Nephron progenitor cell (in vitro differentiated cells): Measurements from ENCODE around the gene MAN2A1.
A peak's percentile ranks its signal among the peaks of the same experiment; 100 is the strongest.

Experiments used
- DNase-seq: peaks from one replicate; pipeline ENCODE4 v3.0.0; 2021
- H3K27ac Mint-ChIP-seq: 2 replicates; pipeline ENCODE4 v1.8.0; 2021; ENCODE audit warnings: mild to moderate bottlenecking, moderate library complexity, mixed read lengths
- H3K27me3 Mint-ChIP-seq: 2 replicates; pipeline ENCODE4 v1.8.0; 2021; ENCODE audit warnings: mild to moderate bottlenecking, low read depth, mixed read lengths; ENCODE audit not compliant: poor library complexity
- H3K36me3 Mint-ChIP-seq: 2 replicates; pipeline ENCODE4 v1.8.0; 2021; ENCODE audit warnings: low read depth, mixed read lengths
- H3K4me1 Mint-ChIP-seq: 2 replicates; pipeline ENCODE4 v1.8.0; 2021; ENCODE audit warnings: mixed read lengths
- H3K4me3 Mint-ChIP-seq: 2 replicates; pipeline ENCODE4 v1.8.0; 2021; ENCODE audit warnings: mild to moderate bottlenecking, moderate library complexity, mixed read lengths
- H3K9me3 Mint-ChIP-seq: 2 replicates; pipeline ENCODE4 v1.8.0; 2021; ENCODE audit warnings: mild to moderate bottlenecking, moderate library complexity, mixed read lengths
- TF ChIP-seq, protein P1 (sequence below): fragments of 200-600 bp; sonication (generic); IDR thresholded peaks from 2 replicates; pipeline ENCODE4 v1.5.0; 2021; ENCODE audit warnings: antibody characterized with exemption

The MAN2A1 gene

DNA sequence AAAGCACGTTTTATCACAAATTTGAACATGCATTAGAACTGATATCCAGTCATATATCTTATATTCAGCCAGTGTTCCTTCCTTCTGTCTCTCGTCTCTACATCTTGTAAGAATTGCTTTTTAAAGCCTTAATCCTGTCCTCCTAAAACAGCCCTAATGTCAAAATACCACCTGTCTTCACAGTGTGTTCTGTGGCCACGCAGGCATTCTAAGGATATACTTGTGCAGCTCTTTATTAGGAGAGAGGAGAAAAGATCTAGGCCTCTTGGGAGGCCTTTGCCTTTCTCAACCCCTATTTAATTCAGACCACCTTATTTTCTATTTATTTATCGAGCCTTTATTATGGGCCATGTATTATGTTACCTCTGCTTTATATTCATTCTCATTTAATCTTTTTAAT, 78.3 kb downstream of the MAN2A1 start:
- no peaks in the 10 kb centered on the region for H3K27me3 Mint-ChIP-seq
- H3K9me3 Mint-ChIP-seq, result no peaks in the 10 kb centered on the region
- H3K36me3 Mint-ChIP-seq, result peaks cover 37% of the 10 kb centered on the region

DNA sequence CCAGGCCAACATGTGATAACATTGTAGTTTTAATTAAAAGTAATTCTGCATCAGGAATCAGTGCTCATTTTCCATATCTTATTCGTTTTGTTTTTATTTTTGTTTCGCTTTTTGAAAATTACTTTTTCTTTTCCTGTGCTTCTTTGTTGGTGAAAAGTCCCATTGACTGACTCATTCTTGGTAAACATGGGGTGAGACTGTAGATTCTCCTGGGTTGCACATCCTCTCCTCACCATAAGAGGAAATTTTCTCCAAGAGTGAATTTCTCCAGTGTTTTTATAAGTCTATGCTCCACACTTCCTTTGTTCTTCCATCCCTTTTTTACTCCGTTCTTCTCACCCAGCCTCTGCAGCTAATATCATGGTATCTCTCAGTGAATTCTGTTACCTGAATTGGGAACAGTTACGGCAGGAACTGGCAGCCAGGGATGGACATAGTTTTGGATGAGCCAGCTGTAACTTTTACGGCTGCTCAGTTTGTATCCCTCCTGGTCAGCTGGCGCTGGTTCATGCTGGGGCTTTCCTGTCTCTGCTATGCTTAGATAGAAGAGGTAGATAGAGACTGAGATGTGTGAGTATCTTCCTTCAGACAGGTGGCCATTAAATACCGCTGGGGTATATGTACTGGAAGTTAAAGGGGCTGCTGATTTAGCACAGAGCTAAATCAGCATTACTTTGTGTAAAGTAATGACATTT, 80.0 kb downstream of the MAN2A1 start:
- H3K4me3 Mint-ChIP-seq, result no peak overlapping the region
- H3K27me3 Mint-ChIP-seq, result no peaks in the 10 kb centered on the region
- H3K36me3 Mint-ChIP-seq, result peaks cover 36% of the 10 kb centered on the region
- TF ChIP-seq, protein P1, sequence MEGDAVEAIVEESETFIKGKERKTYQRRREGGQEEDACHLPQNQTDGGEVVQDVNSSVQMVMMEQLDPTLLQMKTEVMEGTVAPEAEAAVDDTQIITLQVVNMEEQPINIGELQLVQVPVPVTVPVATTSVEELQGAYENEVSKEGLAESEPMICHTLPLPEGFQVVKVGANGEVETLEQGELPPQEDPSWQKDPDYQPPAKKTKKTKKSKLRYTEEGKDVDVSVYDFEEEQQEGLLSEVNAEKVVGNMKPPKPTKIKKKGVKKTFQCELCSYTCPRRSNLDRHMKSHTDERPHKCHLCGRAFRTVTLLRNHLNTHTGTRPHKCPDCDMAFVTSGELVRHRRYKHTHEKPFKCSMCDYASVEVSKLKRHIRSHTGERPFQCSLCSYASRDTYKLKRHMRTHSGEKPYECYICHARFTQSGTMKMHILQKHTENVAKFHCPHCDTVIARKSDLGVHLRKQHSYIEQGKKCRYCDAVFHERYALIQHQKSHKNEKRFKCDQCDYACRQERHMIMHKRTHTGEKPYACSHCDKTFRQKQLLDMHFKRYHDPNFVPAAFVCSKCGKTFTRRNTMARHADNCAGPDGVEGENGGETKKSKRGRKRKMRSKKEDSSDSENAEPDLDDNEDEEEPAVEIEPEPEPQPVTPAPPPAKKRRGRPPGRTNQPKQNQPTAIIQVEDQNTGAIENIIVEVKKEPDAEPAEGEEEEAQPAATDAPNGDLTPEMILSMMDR, result no peak
- DNase-seq, result no peak
- no peak overlapping the region for H3K27ac Mint-ChIP-seq
- no peaks in the 10 kb centered on the region for H3K4me1 Mint-ChIP-seq
- no peaks in the 10 kb centered on the region for H3K9me3 Mint-ChIP-seq

More for the DNA sequence above, 78.3 kb downstream of the MAN2A1 start:
- Mint-ChIP-seq H3K4me3 (no peak overlapping the region), H3K27ac (peak overlapping the region; percentile 32), H3K4me1 (no peaks in the 10 kb centered on the region)
- no peak for DNase-seq
- TF ChIP-seq, protein P1, result no peak

DNA sequence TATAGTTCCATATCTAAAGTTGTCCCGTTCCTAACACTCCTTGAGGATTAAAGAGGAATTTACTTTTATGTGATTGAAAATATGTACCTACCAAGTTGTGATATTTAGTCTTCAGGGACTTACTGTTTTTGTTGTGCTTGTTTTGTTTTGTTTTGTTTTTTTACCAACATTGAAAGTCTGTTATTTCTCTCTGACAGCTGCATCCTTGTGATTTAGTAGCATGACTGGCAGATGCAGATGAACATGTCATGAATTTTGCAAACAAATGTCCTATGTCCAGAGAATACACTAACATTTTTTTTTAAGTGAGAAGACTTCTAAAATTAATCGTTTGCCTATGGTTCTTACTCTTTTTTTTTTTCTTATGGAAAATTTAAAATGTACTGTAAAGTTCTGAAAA, 85.4 kb downstream of the MAN2A1 start:
- Mint-ChIP-seq H3K27me3 (no peaks in the 10 kb centered on the region), H3K4me1 (no peaks in the 10 kb centered on the region), H3K36me3 (peaks cover 39% of the 10 kb centered on the region), H3K4me3 (no peak overlapping the region), H3K9me3 (no peaks in the 10 kb centered on the region), H3K27ac (no peak overlapping the region)
- TF ChIP-seq, protein P1, result no peak
- no peak for DNase-seq

DNA sequence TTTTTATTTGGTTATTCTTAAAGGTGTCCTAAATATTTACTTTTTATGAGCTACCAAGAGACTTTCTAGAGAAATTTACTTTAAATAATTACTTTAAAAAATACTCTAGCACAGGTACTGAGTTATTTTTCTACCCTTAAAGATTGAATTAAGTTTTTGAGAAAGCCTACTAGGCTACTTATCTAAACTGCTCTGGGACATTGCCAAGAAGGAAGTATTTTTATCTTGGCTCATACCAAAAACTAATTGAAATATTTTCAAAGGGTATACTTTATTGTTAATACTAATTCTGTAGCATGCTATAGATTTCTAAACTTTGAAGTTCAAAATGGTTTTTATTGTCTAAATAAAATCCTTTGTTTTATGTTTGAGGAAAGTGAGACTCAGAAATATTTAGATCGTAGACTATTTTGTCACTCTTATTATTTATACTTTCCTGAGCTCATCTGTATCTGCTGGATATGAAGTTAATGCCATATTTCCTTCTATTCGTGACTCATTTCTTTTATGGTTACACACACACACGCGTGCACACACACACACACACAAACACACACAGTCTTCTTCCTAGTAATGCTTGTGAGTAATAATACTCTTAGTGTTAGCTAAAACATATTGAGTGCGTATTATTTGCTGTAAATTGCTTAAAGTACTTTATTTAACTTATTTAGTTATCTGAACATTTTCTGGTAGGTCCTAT, 89.5 kb downstream of the MAN2A1 start:
- no peak overlapping the region for H3K4me3 Mint-ChIP-seq
- H3K4me1 Mint-ChIP-seq, result no peaks in the 10 kb centered on the region
- H3K27me3 Mint-ChIP-seq, result no peaks in the 10 kb centered on the region
- TF ChIP-seq, protein P1, result no peak
- H3K9me3 Mint-ChIP-seq, result no peaks in the 10 kb centered on the region
- peaks cover 47% of the 10 kb centered on the region for H3K36me3 Mint-ChIP-seq
- no peak overlapping the region for H3K27ac Mint-ChIP-seq
- DNase-seq, result no peak

DNA sequence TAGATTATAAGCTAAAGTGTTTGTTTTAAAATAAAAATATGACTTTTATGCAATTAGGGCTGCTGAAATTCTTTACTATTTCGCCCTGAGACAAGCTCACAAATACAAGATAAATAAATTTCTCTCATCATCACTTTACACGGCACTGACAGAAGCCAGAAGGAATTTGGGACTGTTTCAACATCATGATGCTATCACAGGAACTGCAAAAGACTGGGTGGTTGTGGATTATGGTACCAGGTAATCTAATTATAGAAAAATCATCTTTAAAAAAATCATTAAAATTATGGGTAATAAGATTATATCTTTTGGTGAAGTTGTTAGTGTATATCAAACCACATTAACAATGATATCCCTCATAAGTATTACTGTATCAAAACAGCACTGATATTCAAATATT, 95.0 kb downstream of the MAN2A1 start:
- Mint-ChIP-seq H3K27me3 (no peaks in the 10 kb centered on the region), H3K4me3 (no peak overlapping the region), H3K27ac (no peak overlapping the region), H3K36me3 (peaks cover 65% of the 10 kb centered on the region), H3K9me3 (no peaks in the 10 kb centered on the region), H3K4me1 (no peaks in the 10 kb centered on the region)
- TF ChIP-seq, protein P1, result no peak
- DNase-seq, result no peak
